Vagina (tissue), 2 donors: ENCODE results near the gene C11orf58.

Source experiments
- POLR2A ChIP-seq, 2 donors: fragments of 450-650 bp; IDR thresholded peaks; one replicate each; pipeline ENCODE4 v1.6.1; 2017; ENCODE audit warnings: antibody characterized with exemption in 2 of 2, mild to moderate bottlenecking in 2 of 2, moderate library complexity in 2 of 2
- TF ChIP-seq, protein P1 (sequence below), 3 experiments: fragments of 450-650 bp in 2 of 3; fragments of 200-600 bp in 1 of 3; sonication (generic) in 1 of 3; IDR thresholded peaks; one replicate each; pipeline ENCODE4 v1.5.1; 2017 to 2019; ENCODE audit warnings: antibody characterized with exemption in 3 of 3, mild to moderate bottlenecking in 2 of 3, moderate library complexity in 2 of 3

DNA sequence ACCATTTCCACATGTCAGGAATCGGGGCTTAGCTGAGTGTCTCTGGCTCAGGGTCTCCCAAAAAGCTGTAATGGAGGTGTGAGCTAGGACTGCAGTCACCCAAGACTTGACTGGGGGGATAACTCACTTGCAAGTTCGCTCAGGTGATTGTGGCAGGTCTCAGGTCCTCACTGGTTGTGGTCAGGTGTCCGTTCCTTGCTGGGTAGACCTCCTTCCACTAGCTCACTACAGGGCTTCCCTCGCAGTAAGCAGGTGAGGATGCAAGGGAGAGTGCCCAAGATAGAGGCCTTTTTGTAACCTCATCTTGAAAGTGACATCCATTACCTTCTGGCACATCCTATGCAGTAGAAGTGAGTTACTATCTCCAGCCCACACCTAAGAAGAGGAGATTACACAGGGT, 29.5 kb downstream of the C11orf58 start:
- no peak for TF ChIP-seq POLR2A (IDR thresholded peaks at IDR 0.05)
- TF ChIP-seq, protein P1, sequence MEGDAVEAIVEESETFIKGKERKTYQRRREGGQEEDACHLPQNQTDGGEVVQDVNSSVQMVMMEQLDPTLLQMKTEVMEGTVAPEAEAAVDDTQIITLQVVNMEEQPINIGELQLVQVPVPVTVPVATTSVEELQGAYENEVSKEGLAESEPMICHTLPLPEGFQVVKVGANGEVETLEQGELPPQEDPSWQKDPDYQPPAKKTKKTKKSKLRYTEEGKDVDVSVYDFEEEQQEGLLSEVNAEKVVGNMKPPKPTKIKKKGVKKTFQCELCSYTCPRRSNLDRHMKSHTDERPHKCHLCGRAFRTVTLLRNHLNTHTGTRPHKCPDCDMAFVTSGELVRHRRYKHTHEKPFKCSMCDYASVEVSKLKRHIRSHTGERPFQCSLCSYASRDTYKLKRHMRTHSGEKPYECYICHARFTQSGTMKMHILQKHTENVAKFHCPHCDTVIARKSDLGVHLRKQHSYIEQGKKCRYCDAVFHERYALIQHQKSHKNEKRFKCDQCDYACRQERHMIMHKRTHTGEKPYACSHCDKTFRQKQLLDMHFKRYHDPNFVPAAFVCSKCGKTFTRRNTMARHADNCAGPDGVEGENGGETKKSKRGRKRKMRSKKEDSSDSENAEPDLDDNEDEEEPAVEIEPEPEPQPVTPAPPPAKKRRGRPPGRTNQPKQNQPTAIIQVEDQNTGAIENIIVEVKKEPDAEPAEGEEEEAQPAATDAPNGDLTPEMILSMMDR (IDR thresholded peaks at IDR 0.05) = no peak
